Gastroesophageal sphincter (tissue), 3 donors: ENCODE measurements around the gene HNF1B.

ENCODE experiments used
- CTCF ChIP-seq, 4 experiments: fragments of 200-600 bp in 2 of 4; fragments of 450-650 bp in 2 of 4; sonication (generic) in 1 of 4; IDR thresholded peaks; one replicate each; pipeline ENCODE4 v1.5.1; 2017 to 2019; ENCODE audit warnings: antibody characterized with exemption in 4 of 4, mild to moderate bottlenecking in 2 of 4, moderate library complexity in 2 of 4
- POLR2A ChIP-seq, 2 donors: fragments of 450-650 bp; IDR thresholded peaks; one replicate each; pipeline ENCODE4 v1.6.1; 2017; ENCODE audit warnings: antibody characterized with exemption in 2 of 2, mild to moderate bottlenecking in 2 of 2, moderate library complexity in 1 of 2

GRCh38 chr17:37750768-37751475, 6.1 kb upstream of the HNF1B start:
- no peak for TF ChIP-seq POLR2A (IDR thresholded peaks at IDR 0.05)
- TF ChIP-seq CTCF (IDR thresholded peaks at IDR 0.05) = no peak
